Stimulated activated CD4-positive, alpha-beta T cell treated with anti-CD3 and anti-CD28 coated beads, Interleukin-1b, Interleukin-23, amount 100 ng/mL, for 24 hours (primary cell): Measurements from ENCODE around the gene PPP4C.
A peak's percentile ranks its signal among the peaks of the same experiment; 100 is the strongest.

Experiments
- DNase-seq, 4 experiments: peaks; one replicate each; pipeline ENCODE4 v3.0.0-alpha.2; 2020; ENCODE audit warnings: low read depth in 4 of 4, low spot score in 1 of 4

Gene PPP4C

DNA sequence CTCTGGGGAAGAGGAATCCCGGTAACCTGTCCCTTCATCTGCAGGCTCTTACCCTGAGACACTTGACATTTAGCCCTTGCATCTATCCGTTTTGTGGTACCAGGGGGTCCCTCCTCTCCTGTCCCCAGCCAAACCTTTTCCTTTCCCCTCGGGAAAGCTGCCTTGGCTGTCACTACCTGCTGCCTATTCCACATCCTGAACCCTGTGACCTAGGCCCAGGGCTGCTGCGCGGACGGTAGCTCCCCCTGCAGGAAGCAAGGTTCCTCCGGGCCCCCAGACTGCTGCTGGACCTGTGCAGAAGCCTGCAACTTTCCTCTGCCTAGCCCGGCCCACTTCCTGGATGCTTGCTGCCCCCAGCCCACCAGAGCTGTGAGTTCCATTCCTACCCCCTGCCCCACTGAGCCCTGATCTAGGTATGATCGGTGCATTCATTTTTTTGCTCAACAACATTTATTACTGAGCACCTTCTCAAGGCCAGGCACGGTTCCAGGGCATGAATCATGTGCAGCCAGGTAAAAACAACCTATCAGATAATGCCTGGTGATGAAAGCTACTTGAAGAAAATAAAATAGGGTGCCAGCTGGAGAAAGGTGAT lies 20.7 kb upstream of the PPP4C start:
- DNase-seq = peak in 2 of 4 experiments; percentile 35 to 40

DNA sequence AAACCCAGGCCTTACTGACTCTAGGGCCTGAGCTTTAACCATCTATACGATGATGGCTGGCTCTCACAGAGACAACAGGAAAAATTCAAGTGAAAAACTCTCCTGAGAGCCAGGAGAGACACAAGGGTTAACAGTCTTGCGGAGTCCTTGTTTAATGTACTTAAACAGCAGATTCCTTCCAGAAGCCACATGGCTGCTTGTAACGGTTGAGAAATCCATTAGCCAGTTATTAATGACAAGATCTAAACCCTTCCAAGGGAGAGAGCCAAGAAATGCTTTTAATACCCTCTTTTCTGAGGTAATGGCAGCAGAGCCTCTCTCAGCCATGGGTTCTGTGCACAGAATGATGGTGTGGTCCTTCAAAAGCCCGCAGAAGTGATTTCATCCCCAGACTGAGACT lies 15.4 kb upstream of the PPP4C start:
- DNase-seq = no peak

DNA sequence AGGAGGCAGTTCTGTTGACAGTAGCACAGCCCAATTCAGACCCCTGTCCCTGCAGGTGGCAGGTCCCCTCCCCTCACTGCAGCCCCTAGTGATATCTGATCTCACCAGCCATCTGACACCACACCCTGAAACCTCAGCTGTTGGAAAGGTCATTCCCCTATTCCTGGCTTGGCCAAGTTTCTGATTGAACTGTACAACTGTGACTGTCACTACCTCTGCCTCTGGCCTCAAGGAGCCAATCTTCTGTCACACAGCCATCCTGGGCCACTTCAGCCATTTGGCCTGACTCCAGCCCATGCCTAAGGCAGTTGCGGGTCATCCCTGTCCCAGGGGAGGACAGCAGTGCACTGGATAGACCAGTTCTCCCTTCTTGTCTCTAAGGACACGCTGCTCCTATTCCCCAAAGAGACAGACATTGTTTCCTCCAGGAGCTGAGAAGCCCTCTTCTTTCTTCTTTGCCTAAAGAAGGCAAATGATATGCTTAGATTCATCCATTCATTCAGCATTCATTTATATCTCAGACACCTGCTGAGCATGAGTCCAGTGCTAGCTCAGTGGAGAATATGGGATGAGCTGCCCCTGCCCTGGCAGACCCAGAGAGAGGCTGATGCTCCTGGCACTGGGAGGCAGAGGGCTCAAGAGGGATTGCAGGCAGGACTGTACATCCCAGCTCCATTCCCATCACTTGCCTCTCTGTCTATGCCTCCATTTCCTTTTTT lies 14.8 kb upstream of the PPP4C start:
- no peak for DNase-seq

DNA sequence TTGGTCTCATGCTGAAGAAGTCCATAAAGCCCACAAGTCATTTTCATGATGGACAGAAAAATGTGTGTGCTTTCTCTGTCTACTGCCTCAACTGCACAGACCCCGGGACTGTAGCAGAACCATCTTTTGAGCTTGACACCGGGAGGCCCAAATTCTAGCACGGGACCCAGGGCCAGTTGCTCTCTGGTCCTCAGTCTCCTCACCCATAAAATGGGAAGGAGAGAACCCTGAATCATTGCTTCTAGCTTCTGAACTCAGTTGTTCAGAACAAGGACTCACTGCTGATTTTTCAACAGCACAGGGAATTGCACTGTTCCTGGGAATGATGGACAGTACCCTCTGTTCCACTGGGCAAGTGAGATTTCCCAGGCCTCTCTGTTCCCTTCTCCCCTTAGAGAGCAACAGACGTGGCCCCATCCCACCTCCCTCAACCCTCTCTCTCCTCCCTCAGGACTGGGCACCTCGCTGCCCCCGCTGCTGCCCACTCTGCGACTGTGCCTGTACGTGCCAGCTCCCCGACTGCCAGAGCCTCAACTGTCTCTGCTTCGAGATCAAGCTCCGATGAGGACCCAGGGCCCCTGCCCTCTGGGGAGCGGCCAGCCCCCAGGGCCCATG lies 12.4 kb upstream of the PPP4C start:
- DNase-seq = no peak

DNA sequence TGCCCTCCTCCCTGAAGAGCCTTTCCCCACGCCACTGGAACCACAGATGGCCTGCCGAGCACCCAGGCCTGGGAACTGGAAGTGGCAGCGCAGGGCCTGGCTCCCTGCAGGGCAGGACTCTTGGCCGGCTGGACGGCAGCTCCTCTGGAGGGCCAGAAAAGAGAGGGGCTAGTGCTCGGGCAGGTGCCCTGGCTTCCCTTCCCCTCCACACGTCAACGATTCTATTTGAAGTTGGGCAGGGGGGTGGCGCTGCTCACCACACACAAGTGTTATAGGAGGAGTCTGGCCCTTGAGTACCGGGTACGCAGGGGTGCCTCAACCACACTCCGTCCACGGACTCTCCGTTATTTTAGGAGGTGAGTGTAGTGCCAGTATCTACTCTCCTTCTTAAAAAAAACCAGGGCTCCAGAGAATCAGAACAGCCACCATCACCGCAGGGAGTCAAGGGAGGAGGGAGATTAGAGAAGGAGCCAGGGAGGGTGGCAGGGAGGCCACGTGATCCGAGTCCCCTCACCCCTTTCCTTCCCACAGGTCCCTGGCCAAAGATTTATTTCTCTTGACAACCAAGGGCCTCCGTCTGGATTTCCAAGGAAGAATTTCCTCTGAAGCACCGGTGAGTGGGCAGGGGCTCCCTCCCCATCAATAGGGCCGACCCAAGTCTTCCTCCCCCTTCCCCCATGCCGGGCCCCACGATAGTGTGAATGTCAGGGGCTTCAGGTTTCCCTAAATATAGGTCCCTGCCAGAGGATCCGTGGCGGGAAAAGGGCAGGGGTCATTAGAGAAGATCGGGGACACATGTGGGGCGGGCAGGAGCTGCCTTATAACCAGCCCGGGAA lies 11.7 kb upstream of the PPP4C start:
- peak; percentile 49 to 75 (median 56) for DNase-seq

DNA sequence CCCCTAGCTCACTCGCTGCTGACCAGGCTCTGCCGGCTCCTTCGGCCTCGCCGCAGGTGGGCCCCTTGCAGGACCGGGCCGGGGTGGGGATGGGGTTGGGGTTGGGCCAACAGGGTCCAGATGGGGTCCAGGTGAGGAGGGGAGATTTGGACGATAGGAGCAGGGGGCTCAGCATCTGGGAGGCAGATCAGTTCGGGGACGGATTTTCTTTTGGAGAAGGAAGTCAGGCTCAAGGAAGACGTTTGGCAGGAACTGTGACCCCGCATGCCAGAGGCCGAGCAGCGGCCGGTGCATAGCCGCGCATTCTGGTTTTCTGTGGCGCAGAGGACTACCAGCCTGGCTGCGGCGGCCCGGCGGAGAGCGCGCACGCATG lies 11.1 kb upstream of the PPP4C start:
- DNase-seq = no peak

DNA sequence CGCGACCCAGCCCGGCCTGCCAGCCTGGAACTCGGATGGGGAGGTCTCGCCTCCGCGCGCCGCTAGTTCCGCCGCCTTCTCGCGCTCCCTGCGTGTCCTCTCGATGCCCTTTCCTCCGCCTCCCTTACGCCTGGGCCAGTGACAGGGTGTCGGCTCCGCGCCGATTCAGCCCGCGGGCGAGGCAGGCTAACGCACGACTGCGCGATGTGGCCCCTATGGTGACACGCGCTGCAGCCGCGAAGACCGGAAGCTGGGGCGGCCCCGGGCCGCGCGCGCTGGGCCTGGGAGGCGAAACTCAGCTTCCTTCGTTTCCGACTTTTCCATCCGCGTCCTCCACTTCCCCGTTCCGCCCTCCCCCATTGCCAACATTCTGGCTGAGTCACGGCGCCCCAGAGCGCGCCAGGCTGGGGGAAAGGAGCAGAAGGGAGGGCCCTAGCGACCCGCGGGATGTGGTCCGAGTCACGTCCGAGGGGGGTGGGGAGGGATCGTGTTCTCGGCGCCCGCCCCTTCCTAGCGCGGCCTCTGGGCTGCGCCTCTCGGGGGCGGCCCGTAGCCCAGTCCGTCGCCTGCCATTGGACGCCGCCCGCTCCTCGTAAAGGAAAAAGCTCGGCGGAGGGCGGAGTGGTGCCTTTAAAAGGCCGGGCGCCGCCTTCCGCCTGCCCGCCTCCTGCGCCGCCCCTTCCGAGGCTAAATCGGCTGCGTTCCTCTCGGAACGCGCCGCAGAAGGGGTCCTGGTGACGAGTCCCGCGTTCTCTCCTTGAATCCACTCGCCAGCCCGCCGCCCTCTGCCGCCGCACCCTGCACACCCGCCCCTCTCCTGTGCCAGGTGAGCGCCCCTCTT lies 10.5 kb upstream of the PPP4C start, which contains the start of gene ALDOA:
Gene ALDOA (plus strand): TSS at position 659 of the 841 bp plus-strand sequence. CDS start 1,138 bp downstream, outside the sequence.
- DNase-seq = peak; percentile 85 to 99 (median 92)

DNA sequence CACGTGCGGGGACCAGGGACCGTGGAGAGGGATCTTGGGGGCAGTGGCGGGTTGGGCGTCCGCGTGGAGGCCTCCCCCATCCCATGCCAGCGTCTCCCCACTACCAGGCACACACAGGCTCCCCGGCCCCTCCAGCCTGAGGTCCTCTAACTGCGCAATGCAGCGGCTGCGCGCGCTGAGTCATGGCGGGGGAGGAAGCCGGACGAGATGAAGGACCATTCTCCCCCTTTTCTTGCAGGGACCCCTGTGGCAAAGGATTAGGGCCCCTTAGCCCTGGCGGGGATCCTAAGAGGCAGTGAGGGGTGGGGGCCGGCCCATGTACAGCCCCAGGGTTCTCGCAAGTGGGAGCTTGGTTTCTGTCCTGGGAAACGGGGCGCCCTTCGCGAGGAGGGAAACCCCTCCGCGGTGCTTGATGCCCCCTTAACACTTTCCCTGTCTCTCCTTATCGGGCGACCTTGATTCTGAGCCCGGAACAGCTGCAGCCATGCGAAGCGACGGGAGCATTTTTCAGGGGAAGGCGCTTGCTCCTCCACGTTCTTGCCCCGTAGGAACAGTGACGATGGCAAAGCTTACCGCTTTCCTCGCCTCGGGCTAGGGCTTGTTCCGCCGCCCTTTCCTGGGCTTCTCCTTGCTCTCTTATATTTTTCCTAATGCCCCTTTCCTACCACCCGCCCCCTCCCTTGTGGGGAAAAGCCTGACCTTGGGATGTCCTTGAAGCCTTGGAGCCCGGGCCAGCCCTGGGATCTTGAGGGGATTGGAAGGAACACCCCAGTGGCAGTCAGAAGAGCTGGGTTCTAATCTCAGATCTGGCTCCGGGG lies 9.6 kb upstream of the PPP4C start:
- DNase-seq = peak in 2 of 4 experiments; percentile 30 to 32

DNA sequence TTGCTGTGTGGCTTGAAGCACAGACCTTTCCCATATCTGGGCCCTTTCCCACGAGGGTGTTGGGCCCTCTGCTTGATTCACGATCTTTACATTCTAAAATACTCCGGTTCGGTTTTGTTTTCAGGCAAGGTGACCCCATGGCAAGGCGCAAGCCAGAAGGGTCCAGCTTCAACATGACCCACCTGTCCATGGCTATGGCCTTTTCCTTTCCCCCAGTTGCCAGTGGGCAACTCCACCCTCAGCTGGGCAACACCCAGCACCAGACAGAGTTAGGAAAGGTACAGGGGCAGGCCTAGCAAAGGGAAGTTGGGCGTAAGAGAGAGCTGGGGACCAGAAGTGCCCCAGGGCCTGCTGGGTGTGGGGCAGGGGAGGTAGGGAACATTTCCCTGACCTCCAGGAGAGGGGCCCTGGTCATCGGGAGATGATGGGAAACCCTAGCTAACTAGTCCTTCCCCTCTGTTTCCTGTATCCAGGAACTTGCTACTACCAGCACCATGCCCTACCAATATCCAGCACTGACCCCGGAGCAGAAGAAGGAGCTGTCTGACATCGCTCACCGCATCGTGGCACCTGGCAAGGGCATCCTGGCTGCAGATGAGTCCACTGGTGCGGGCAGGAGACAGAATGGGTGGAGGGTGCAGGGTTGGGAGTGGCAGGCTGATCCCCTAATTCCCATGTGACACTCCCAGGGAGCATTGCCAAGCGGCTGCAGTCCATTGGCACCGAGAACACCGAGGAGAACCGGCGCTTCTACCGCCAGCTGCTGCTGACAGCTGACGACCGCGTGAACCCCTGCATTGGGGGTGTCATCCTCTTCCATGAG lies 8.8 kb upstream of the PPP4C start:
- DNase-seq = no peak

DNA sequence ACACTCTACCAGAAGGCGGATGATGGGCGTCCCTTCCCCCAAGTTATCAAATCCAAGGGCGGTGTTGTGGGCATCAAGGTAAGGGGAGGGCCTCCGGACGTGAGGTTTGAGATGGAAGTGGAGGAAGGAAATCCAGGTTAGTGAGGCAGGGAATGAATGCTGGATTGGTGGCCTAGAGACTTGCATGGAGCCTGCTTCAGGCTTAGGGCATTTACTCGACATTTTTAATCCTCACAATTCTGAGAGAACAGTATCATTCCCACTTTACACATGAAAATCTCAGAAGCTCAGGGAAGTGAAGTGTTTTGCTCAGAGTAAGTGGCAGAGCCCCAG lies 8.2 kb upstream of the PPP4C start:
- DNase-seq = no peak

DNA sequence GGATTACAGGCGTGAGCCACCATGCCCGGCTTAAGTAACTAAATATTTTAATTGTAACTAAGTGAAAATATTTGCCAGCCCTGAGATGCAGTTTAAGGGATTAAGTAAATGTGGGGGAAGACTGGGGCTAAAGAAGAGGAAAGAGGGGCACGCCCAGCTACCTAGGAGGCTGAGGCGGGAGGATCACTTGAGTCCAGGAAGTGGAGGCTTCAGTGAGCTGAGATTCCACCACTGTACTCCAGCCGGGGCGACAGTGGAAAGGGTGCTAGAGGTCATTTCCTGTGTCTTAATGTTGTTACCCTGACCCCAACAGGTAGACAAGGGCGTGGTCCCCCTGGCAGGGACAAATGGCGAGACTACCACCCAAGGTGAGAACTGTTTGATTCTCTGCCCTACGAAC lies 7.5 kb upstream of the PPP4C start:
- no peak for DNase-seq

DNA sequence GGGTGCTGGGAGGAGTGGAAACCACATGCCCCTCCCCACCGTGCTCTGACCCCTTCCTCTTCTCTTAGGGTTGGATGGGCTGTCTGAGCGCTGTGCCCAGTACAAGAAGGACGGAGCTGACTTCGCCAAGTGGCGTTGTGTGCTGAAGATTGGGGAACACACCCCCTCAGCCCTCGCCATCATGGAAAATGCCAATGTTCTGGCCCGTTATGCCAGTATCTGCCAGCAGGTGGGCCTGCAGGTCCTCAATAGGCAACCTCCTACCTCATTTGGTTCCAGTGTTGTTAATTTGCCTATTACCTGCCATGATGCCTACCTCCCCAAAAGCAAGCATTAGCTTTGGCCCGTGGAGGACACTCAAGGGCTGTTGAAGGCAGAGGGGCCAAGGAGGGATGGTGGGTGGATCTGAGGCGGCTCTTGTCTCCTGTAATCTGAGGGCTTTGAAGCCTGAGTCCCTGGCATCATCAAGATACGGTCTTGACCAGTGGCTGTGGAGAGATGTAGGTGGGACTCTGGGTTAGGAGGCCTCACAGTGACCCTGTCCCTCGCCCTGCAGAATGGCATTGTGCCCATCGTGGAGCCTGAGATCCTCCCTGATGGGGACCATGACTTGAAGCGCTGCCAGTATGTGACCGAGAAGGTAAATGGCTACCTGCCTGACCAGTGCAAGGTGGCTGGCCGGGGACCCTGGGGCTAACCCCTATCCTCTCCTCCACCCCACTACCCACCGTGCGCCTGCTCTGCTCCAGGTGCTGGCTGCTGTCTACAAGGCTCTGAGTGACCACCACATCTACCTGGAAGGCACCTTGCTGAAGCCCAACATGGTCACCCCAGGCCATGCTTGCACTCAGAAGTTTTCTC lies 6.8 kb upstream of the PPP4C start:
- DNase-seq = no peak

DNA sequence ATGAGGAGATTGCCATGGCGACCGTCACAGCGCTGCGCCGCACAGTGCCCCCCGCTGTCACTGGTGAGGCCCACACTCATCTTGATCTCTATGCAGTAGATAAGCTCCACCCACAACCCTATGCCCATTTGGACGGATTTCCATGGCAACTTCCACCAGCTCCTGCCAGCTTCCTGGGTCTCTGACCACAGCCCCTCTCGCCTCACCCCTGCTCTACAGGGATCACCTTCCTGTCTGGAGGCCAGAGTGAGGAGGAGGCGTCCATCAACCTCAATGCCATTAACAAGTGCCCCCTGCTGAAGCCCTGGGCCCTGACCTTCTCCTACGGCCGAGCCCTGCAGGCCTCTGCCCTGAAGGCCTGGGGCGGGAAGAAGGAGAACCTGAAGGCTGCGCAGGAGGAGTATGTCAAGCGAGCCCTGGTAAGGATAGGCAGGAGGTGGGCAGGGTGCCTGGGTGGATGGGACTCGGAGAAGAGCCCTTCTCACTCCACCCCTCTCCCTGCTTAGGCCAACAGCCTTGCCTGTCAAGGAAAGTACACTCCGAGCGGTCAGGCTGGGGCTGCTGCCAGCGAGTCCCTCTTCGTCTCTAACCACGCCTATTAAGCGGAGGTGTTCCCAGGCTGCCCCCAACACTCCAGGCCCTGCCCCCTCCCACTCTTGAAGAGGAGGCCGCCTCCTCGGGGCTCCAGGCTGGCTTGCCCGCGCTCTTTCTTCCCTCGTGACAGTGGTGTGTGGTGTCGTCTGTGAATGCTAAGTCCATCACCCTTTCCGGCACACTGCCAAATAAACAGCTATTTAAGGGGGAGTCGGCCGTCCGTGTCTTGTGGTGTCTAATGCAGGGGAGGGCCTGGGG lies 6.0 kb upstream of the PPP4C start:
- no peak for DNase-seq

DNA sequence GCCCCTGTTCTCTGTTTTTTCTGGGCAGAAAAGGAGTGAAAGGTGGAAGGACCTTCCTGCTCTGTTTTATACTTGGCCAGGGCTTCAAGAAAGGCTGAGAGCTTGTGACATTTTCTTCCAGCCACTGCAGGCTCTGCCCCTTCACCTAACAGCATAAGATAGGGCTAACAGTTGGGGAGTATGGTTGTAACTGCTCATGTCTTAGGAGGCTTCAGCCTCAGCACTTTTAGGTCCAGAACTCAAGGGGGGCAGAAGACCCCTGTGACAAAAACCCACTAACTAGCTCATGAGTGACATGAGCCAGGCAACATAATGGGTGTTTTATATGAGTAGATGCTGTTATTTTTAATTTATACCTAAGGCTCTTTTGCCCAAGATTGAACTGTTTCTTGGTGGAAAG lies 5.3 kb upstream of the PPP4C start:
- DNase-seq = no peak

DNA sequence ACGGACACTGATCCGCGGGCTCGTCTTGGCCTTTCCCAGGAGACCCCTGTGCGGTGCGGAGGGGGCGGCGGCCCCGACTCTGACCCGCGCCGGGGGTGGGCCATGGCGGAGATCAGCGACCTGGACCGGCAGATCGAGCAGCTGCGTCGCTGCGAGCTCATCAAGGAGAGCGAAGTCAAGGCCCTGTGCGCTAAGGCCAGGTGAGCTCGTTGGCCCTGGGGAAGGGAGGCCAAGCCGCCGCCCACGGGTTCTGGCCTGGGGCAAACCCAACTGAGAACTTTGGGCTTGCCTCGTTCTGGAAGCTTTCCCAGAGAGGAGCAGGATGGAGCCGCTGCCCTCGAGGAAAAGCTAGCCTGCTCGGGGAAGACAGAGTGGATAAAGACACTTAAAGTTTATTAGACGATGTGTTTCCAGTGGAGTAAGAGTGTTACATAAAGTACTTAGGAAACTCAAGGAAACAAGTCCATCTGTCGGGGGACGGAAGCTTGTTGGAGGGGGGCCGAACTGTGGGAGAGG lies 540 bp downstream of the PPP4C start:
- DNase-seq = no peak

DNA sequence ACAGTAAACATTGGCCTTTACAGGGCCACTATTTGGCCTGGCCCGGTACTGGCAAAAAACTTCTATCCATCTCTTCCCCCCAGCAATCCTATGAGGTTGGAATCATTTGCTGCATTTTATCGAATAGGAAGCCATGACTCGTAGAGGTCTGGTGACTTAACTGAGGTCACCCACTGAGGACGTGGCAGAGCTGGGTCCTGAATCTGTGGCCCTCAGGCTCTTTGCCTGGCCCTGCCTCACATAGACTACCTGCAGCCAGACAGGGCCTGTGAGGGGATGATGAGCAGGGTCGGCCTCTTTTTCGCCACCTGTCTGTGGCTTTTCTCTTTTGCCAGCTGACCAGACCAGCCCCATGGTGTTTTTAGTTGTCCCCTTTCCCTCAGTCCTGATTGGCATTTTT lies 1.9 kb downstream of the PPP4C start:
- DNase-seq = no peak

DNA sequence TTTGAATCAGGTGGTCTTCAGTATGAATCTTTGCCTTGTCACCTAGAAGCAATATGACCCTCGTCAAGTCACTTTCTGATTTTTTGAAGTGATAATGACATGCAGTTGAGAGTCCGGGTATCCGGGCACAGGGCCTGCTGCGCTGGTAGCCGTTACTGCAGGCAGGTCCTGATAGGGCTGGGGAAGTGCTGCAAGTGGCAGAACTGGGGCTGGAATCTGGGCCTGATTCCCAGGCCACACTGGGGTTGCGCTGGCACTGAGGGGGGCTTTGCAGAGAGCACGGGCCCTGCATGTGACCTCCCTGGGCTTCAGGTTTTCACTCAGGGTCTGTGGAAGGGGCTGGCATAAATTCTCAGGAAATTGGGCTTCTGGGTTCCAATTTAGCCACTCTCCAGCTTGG lies 3.0 kb downstream of the PPP4C start:
- DNase-seq = no peak
